HG02852 (cell line): Measurements from ENCODE around the gene DFFA.
"Not testable (repeated sequence)": the region's sequence is repeated elsewhere in the genome, so short reads cannot be mapped to it uniquely, and the experiment has no call there.

Experiments
- ATAC-seq: cut with Tn5 transposase; IDR thresholded peaks from one replicate; pipeline ENCODE4 v1.9.1; 2021; ENCODE audit warnings: mild to moderate bottlenecking, moderate library complexity; ENCODE audit not compliant: unreplicated experiment

The DFFA gene

DNA sequence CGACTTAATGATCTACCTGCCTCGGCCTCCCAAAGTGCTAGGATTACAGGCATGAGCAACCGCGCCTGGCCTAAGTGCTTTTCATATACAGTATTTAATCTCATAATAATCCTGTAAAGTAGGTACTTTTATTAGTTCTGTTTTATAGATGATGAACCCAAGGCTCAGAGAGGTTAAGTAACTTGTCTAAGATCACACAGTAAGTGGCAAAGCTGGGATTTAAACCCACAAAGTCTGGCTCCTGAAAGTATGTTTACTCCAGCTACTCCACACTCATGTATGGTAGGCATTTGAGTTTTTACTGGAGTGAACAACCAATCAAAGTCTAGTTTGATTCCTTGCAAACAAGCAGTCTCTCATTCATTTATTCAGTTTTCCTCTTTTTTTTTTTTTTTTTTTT lies 2.3 kb downstream of the DFFA start:
- ATAC-seq: no peak

DNA sequence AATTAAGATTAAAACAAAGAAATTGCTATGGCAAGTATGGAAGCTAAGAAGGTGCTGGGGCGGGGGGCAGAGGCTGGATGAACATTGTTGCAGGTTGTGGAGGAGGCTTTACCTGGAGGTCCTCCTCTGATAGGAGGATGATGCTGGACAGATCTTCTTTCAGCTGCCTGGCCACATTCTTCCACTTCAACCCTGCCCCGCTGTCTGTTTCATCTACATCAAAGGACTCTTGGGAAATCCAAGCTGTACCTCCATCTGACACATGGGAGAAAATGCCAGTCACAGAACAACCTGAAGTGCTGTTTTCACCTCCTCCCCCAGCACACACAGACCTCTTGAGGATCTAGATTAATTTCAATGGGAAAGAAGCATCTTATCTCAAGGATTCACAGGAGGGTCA lies 5.3 kb downstream of the DFFA start:
- ATAC-seq: no peak

DNA sequence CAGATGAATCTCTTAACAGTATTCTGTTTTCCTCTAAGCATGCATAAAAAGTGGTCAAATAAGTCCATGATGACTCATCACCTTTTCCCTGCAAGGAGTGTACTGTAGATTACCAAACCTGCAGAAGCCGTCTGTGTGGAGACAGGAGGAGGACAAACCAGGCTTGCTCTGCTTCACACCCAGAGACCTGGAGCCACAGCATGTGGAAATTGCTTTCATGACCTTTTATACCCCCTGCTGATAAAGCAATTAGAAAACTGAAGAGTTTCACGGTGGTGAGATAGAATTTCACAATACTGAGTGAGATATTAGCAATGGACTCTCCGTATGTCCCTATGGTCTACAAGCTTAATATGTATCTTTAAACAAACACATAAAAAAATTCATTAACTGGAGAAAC lies 13.1 kb downstream of the DFFA start:
- no peak for ATAC-seq

DNA sequence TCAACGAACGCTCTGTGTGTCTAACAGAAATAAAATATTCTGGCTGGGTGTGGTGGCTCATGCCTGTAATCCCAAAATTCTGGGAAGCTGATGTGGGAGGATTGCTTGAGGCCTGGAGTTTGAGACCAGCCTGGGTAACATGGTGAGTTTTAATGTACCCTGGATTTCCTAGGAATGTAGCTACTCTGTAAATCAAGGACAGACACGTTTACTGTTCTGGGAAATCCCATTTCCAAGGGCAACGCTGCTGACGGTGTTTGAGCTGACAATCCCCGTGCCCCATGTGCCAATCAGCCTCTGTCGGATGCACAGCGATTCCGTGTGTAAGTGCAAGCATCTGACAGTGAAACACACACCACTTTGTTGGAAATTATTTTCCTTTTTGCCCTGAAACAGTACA lies 14.5 kb downstream of the DFFA start:
- ATAC-seq: no peak

DNA sequence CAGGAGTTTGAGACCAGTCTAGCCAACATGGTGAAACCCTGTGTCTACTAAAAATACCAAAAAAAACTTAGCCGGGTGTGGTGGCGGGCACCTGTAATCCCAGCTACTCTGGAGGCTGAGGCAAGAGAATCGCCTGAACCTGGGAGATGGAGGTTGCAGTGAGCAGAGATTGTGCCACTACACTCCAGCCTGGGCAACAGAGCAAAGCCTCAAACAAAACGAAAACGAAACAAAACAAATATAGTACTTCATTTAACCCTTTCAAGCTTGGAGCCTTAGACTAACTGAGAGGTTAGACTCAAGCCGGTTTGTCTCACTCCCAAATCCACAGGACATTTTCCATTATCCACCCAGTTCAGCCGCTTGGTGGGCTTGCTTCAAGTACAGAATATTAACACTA lies 14.9 kb downstream of the DFFA start:
- not testable (repeated sequence) for ATAC-seq

DNA sequence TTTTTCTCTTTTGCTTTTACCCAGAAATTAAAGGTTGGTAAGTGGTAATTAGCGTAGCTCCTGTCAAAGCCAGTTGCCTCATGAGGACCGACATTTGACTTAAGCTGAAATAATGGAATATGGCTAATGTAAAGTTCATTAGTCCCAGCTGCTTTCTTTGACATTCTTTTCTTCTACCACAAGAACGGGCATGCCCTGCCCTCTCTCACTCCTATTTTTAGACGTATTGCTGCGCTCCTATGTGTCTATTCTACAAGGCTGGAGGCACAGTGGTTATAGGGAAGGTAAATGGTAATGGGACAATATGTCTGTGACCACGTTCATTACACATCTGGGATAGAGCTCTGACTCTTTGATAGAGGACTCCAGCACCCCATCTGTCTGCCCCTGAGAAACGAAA lies 15.7 kb downstream of the DFFA start:
- no peak for ATAC-seq

DNA sequence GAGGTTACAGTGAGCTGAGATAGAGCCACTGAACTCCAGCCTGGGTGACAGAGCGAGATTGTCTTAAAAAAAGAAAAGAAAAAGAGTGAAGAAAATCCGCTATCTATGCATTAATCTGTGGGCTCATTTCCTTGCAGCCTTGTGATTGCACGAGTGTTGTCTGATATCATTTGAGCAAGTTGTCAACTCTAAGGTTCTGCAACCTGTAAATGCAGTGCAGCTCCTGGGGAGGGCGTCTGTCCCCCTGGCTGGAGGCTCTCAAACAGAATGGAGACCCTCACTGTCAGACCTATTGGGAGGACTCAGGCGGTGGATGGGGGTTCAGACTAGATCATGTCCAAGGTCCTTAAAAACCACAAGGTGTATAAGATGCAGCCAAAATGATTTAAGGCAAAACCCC lies 16.3 kb downstream of the DFFA start:
- ATAC-seq: no peak

DNA sequence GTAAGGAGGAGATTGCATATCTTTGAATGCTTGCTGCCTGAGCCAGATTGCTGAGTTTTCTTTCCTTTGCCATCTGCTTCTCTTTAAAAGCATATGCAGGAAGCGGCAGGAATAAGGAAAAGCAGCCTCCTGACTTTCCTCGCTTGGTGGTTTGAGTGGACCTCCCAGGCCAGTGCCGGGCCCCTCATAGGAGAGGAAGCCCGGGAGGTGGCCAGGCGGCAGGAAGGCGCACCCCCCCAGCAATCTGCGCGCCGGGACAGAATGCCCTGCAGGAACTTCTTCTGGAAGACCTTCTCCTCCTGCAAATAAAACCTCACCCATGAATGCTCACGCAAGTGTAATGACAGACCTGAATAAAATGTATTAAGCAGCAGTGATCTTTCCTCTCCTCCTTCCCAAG lies 21.0 kb downstream of the DFFA start:
- ATAC-seq: no peak

DNA sequence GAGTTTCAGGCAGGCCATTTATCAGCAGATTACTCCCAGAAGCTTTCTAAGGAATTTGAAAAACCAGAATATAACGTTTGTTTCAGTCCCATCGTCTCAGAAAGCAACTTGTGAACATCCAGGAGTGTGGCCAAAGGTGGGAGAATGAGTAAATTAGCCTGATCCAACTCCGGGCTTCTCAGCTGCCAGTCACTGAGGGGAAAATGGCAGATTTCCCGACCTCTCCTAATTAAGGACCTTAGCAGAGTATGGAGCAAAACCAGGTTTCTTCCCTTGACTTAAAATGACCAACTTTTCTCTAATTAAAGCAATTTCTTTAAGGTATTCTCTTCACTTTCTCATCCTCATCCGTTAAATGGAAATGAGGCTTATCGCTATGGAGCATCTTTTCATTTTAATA lies 21.5 kb downstream of the DFFA start:
- ATAC-seq: no peak

DNA sequence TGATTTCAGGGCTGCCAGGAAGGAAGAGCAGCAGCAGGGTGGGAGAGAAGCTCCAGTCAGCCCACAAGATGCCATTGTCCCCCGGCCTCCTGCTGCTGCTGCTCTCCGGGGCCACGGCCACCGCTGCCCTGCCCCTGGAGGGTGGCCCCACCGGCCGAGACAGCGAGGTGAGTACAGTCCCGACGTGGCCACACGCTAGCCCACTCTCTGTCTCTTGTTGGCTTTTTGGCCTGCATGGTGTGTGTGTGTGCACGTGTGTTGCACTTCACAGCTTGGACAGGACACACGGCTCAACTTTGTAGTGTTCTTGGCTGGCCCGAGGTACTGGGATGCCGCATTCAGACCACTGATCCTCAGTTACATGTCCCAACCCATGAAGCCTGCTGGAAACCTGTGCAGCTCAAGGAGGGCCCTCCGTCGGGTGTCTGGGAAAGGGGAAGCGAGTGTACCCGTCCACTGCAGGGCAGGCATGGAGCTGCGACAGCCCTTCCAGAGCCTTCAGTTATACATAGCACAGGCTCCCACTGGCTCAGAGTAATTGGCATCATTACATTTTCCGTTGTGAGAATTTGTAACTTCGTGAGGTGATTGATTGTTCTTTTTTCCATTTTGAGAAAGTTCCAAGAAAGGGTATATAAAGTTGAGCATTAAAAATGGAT lies 22.0 kb downstream of the DFFA start:
- no peak for ATAC-seq

DNA sequence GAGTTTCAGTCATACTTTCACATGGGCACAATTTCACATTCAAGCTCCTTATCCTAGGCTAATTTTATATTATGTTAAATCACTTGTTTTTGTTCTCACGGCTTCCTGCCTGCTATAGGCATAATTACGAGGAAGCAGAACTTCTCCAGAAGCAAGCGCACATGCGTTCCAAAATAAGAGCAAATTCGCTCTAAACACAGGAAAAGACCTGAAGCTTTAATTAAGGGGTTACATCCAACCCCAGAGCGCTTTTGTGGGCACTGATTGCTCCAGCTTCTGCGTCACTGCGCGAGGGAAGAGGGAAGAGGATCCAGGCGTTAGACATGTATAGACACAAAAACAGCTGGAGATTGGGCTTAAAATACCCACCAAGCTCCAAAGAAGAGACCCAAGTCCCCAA lies 22.6 kb downstream of the DFFA start, which contains the start of gene CORT:
CORT (plus strand) TSS at position 281 of the 400 bp plus-strand sequence. CDS start 193 bp downstream, outside the sequence.
- ATAC-seq: no peak

DNA sequence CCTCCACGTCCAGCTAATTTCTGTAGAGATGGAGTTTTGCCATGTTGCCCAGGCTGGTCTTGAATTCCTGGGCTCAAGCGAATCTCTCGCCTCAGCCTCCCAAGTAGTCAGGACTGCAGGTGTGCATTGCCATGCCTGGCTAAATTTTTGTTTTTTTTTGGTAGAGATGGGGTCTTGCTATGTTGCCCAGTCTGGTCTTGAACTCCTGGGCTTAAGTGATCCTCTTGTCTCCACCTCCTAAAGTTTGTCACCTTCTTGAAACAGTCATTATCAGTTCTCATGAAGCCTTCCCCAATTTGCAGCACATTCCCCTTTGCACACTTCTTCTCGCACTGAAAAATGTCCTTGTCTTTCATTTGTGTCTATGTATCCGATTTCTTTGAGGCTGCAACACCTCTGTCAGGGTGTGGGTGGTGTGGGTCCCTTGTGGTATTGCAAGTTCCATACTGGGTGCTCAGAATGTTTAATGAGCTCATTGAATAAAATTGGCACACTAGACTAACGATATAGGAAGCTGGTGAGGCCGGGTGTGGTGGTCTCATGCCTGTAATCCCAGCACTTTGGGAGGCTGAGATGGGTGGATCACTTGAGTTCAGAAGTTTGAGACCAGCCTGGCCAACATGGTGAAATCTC lies 25.4 kb downstream of the DFFA start:
- no peak for ATAC-seq

DNA sequence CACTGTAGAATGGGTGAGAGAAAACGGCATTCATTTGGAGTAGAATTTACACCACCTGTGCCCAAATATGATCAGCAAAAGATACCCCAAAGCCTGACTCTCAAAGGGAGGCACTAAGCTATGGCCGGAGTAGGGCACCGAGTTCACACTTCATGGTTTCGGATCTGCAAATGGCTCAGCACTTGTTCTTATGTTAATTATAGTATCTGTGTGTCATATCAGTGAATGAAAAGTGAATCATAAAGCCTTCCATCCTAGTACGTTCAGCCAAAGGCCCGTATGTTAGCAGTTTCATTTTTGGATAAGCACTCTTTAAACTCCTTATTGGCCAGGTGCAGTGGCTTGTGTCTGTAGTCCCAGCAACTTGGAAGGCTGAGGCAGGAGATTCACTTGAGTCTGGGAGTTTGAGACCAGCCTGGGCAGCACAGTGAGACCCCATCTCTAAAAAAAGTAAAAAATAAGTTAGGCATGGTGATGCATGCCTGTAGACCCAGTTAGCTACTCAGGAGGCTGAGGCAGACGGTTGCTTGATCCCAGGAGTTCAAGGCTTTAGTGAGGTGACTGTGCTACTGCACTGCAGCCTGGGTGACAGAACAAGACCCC lies 27.4 kb downstream of the DFFA start:
- ATAC-seq: no peak

DNA sequence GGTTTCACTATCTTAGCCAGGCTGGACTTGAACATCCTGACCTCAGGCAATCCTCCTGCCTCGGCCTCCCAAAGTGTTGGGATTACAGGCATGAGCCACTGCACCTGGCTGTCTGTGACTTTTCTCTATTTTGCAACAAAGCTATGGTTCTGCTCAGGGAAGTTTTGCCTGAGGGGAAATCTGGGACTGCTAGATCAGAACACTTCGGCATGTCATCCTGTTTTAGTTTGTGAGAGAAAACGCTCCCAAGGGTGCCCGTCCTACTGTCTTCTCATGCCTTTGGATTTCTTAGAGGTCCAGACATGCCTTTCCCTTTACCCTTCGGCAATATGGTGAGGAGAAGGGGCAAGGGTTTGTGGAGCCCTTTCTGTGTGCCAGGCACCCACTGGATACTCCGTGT lies 28.1 kb downstream of the DFFA start:
- no peak for ATAC-seq

DNA sequence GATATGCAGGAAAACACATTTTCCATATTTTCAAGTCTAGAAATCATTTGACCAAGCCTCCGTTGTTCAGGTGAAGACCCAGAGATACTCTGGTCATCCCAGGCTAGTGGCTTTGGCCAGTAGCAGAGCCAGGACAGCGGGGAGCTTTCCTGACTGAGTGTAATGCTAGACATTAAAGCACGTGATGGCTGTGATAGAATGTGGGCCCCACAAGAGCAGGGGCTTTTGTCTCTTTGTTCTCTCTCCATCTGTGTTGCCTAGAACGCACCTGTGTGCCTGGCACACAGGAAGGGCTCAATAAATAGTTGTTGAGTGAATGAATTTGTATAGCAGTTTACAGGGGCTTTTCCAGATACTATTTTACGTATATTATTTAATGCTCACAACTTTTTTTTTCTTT lies 31.5 kb downstream of the DFFA start:
- no peak for ATAC-seq

DNA sequence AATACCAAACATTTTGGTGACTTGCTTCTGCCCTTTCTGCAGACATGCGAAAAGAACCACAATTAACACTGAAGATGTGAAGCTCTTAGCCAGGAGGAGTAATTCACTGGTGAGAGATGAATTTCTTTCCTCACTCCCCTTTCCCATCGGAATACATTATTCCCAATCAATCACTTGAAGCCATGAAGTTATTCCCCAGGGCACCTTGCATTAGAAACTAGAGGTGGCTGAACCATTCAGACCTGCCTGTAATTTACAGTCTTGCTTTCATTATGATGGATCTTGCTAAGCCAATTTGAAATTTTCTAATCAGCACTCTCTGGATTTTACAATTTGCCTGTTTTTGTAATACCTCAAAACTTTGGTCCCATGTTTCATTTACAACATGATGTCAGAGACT lies 32.0 kb downstream of the DFFA start:
- no peak for ATAC-seq

DNA sequence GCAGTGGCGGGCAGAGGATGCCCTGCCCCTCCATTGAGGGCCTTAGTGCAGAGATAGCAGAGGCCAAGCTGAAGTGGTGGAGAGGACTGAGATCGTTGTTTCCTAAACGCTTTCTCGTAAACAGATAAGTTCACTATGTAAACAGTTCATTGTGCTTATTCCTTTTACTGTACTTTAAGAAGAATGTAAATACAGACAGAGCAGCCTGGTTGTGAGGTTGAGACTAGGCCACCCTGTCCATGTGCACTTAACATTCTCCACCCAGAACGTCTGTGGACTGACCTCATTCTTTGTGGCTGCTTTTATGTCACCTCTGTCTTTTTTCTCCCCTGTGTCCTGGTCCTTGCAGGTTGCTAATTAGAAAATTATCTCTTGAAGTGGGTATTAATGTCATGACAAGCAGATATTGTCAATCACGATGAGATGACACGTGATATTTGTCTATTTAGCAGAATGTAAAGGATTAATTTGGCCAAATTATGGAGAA lies 33.6 kb downstream of the DFFA start:
- ATAC-seq: no peak

DNA sequence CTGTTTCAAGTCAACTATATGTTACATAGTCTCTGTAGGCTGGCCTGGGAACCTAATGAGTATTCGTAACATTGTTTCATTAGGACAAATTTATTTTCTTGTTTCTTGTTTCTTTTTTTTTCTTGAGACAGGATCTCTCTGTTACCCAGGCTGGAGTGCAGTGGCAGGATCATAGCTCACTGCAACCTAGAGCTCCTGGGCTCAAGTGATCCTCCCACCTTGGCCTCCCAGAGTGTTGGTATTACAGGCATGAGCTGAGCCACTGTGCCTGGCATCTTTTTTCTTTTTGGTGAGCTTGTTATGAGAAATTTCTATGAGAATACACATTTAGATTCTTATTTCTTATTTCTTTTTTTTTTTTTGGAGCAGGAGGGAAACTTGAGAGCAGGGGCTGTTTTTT lies 35.3 kb downstream of the DFFA start:
- no peak for ATAC-seq

DNA sequence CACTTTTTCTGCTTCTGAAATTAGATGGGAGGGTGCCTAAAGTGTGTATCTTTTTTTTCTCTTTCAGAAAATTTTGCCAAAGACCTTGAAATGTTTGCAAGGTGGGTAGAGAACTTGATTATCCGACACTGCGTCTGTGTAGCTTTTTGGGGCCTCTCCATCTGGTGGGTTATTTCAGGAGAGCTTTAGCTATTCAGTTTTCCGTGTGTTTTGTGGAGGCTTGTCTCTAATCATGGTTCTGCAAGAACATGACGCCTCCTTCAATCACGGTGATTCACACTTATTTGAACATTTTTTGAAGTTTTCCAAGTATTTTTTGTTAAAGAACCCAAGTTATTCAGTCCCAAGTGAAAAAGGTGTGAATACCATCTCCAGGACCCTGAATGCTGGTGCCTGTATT lies 37.7 kb downstream of the DFFA start:
- ATAC-seq: no peak

DNA sequence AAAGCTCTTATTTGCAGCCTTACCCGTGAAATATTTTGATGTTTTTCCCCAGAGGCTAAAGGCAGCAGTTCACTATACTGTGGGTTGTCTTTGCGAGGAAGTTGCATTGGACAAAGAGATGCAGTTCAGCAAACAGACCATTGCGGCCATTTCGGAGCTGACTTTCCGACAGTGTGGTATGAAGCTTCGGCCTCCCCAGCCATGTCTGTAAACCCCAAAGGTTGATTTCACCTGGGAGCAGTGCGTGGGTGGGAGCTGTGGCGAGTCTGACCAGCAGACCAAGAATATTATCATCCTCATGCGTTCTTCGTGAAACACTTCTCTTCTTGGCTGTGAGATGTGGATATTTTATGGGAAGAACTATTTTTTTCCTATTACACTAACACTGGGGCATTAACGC lies 38.5 kb downstream of the DFFA start:
- ATAC-seq: no peak

DNA sequence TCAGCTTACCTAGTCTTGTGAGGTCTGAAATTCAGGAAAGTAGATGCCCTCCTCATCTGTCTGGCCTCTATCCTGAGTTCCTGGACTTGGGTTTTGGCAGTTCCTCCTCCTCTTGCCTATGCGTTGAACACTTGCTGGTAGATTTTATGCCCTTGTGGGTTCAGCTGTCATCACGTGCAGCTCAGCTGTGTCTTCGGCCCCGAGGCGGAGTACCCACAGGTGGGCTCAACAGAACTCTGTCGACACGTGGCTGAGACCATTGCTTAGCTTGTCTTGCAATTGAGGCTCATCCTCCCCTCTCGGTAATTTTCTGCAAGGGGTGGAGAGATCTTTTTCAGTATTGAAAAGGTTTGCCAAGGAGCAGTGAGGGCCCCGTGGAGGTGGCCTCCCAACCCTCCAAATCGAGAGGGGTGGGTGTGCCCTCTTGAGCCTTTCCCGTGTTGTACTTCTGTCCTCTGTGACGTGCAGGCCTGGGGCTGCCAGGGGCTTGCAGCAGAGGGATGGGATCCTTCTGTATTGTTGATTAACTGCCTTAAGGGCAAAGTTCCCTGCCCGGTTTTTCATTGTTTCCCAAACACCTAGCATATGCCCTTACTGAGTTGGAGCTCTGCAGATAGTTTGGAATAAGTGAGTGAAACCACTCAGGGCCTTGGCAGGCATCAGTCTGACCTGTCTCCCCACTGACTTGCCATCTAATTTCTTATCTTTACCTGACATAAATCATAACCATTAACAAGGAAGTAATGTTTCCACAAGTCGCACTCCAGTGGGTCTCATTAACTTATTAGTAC lies 39.2 kb downstream of the DFFA start:
- ATAC-seq: no peak
